ENCODE measurements around the gene SLC35E1. TPM values are rescaled to one million over a fixed set of nuclear protein-coding genes. Genes with fewer than 3 reads are reported as not detected.

SLC35E1 gene
- total and polyA plus RNA-seq, 12 donors = 20.1 to 49.8 (median 37.3) TPM

- Histone ChIP-seq H3K4me3 (no peak overlapping the region), H3K9me3 (replicated peaks in 1 of 3) (no peaks in the 10 kb centered on the region), H3K36me3 (replicated peaks in 1 of 2) (peaks cover 0 to 78% of the 10 kb centered on the region in 2 donors), H3K4me1 (replicated peaks in 1 of 2) (no peaks in the 10 kb centered on the region), H3K27me3 (no peaks in the 10 kb centered on the region), H3K27ac (no peak overlapping the region)
- TF ChIP-seq POLR2A (IDR thresholded peaks at IDR 0.05) = no peak
- no peak for TF ChIP-seq CTCF (IDR thresholded peaks at IDR 0.05)
- intact Hi-C loops (cut with DNase I) = no loop called here
- DNase-seq = no peak
- 83 to 90% (median 85%) methylated on average over 29 to 33 of the region's 33 CpGs for WGBS, 4 donors
These were observed 53.6 kb downstream of the SLC35E1 start for GRCh38 chr19:16518483-16519229.

DNA sequence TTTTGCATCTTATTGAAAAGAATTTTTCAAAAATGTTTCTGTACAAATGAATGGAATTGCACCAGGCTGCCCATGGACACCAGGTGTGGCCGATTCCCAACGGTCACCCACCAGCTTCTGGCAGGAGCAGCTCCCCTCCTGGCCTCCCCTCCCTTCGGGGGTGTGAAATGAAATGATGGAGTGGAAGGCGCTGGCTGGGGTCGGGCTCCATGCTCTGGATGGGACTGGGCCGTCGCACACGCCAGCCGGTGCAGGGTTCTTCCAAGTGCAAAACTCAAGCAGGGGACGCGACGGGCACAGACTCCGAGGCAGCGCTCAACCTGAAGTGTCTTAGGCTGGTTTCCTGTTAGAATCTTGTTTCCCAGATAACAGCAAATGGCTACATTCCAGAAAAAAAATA lies 54.2 kb downstream of the SLC35E1 start:
- Histone ChIP-seq H3K27me3 (no peaks in the 10 kb centered on the region), H3K4me1 (replicated peaks in 1 of 2) (no peaks in the 10 kb centered on the region), H3K27ac (no peak overlapping the region), H3K36me3 (replicated peaks in 1 of 2) (peaks cover 0 to 74% of the 10 kb centered on the region in 2 donors), H3K9me3 (replicated peaks in 1 of 3) (no peaks in the 10 kb centered on the region), H3K4me3 (no peak overlapping the region)
- 79 to 90% (median 79%) methylated on average over 13 to 14 of the region's 14 CpGs for WGBS, 4 donors
- no peak for DNase-seq
- TF ChIP-seq POLR2A (IDR thresholded peaks at IDR 0.05) = no peak
- TF ChIP-seq CTCF (IDR thresholded peaks at IDR 0.05) = no peak
- intact Hi-C loops (cut with DNase I) = no loop called here

DNA sequence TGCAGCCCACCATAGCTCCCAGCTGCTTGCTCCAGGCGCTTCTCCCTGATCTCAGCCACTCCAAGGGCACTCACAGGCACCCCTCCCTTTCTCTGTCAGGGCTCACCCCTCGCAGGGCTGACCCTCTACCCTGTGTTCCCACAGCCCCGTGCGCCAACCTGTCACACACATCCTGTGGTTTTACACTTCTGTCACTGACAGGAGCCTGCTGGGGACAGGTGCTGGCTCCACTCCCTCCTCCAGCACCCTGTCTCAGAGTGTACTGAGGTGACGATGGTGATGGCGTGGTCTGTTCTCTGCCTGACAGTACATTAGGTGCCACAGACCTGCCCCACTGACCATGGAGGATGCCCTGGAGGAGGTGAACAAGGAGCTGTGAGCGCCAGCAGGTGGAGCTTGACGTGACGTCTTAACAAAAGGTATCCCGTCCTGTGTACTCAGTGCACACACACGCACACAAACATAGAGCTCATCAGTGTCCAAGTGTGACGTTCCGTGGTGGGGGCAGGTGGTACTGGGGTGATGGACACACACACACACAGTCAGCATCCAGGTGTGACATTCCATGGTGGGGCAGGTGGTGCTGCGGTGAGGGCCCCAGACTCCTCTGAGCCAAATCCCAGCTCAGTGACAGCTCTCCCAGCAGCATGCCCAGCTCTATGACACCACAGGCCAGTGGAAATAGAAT lies 55.1 kb downstream of the SLC35E1 start:
- 66 to 86% (median 76%) methylated on average over 4 to 14 of the region's 14 CpGs for WGBS, 4 donors
- Histone ChIP-seq H3K27me3 (no peaks in the 10 kb centered on the region), H3K36me3 (replicated peaks in 1 of 2) (peaks cover 0 to 67% of the 10 kb centered on the region in 2 donors), H3K9me3 (replicated peaks in 1 of 3) (no peaks in the 10 kb centered on the region), H3K27ac (no peak overlapping the region), H3K4me1 (replicated peaks in 1 of 2) (no peaks in the 10 kb centered on the region), H3K4me3 (no peak overlapping the region)
- TF ChIP-seq POLR2A (IDR thresholded peaks at IDR 0.05) (no peak), CTCF (IDR thresholded peaks at IDR 0.05) (no peak)
- intact Hi-C loops (cut with DNase I) = no loop called here
- no peak for DNase-seq

GRCh38 chr19:16516381-16516780 lies 55.8 kb downstream of the SLC35E1 start:
- intact Hi-C loops (cut with DNase I) = no loop called here

More at GRCh38 chr19:16516381-16516780, 55.8 kb downstream of the SLC35E1 start:
- Histone ChIP-seq H3K36me3 (replicated peaks in 1 of 2) (peaks cover 0 to 63% of the 10 kb centered on the region in 2 donors), H3K27ac (no peak overlapping the region), H3K27me3 (no peaks in the 10 kb centered on the region), H3K9me3 (replicated peaks in 1 of 3) (no peaks in the 10 kb centered on the region), H3K4me3 (no peak overlapping the region), H3K4me1 (replicated peaks in 1 of 2) (no peaks in the 10 kb centered on the region)
- no peak for DNase-seq
- no peak for TF ChIP-seq POLR2A (IDR thresholded peaks at IDR 0.05)
- TF ChIP-seq CTCF (IDR thresholded peaks at IDR 0.05) = no peak
- WGBS, 4 donors = 90 to 94% (median 93%) methylated on average over 13 to 15 of the region's 15 CpGs

All from adrenal gland (tissue), 12 donors.